Measurements from ENCODE around the gene GLRA1.

The GLRA1 gene

GRCh38 chr5:151772846-151773561 lies 151.6 kb downstream of the GLRA1 start:
- no peak for DNase-seq (ENCODE audit: low read depth in 2 of 2)
